K562 (cell line): ENCODE measurements around the gene DGCR2. TPM values are rescaled to one million over a fixed set of nuclear protein-coding genes. Genes with fewer than 3 reads are reported as not detected.

Experiments
- ATAC-seq: fragments of 200-7000 bp; cut with Tn5 transposase; 3 replicates; pipeline ENCODE4 v1.9.1; 2020; ENCODE audit warnings: moderate library complexity
- BruUV-seq: library from RNA; stranded (reverse); fragments of 400-500 nt; replicated peaks from 2 replicates; lab custom pipeline; 2021; lab: Mats Ljungman, UMichigan
- CTCF ChIA-PET: fragments of 300-600 bp; formaldehyde crosslinking; extraction: SDS; loops from one replicate; lab custom pipeline; 2021; ENCODE audit warnings: low intra/inter-chr PET ratio; lab: Yijun Ruan, JAX
- POLR2A ChIA-PET: fragments of 300-600, 350-650 bp; sonication (Branson Sonifier 250); formaldehyde crosslinking; extraction: SDS; loops from one replicate; lab custom pipeline; 2021; ENCODE audit warnings: antibody characterized with exemption, inconsistent platforms; lab: Yijun Ruan, JAX
- DNase-seq, 4 experiments: peaks; one replicate each; pipeline versions ENCODE4 v3.0.0 to v3.0.0-alpha.2; 2011 to 2018; ENCODE audit warnings: low spot score in 3 of 4, mixed read lengths in 3 of 4; ENCODE audit errors: extremely low read depth in 1 of 4
- FAIRE-seq: peaks from 2 replicates; lab custom pipeline; 2011; peaks lifted over from hg19 to GRCh38; lab: Jason Lieb, UNC
- H2AFZ ChIP-seq: 2 replicates; pipeline ENCODE4 v1.6.0; 2011; ENCODE audit warnings: low read depth, low read length, control low read depth, inconsistent platforms
- H3K27ac ChIP-seq: fragments of 200-600 bp; 3 replicates; pipeline ENCODE4 v1.8.0; 2011; ENCODE audit warnings: low read depth, mild to moderate bottlenecking, control low read depth, inconsistent platforms, low read length, moderate library complexity, mixed read lengths; ENCODE audit errors: extremely low read depth
- H3K27me3 ChIP-seq, 2 experiments: fragments of 300-600 bp in 1 of 2; 2 replicates in 1 of 2; 3 replicates in 1 of 2; pipeline versions ENCODE4 v1.6.0 to v1.8.0; 2011; ENCODE audit warnings: inconsistent platforms in 2 of 2, low read length in 2 of 2, mild to moderate bottlenecking in 1 of 2, mixed read lengths in 1 of 2, moderate library complexity in 1 of 2; ENCODE audit not compliant: control insufficient read depth in 2 of 2, insufficient read depth in 2 of 2
- H3K36me3 ChIP-seq: fragments of 300-600 bp; 3 replicates; pipeline ENCODE4 v1.8.0; 2011; ENCODE audit warnings: mild to moderate bottlenecking, low read length, inconsistent platforms; ENCODE audit not compliant: control insufficient read depth, insufficient read depth
- H3K4me1 ChIP-seq, 2 experiments: fragments of 200-600 bp in 1 of 2; replicated peaks in 1 of 2; 2 replicates in 1 of 2; 3 replicates in 1 of 2; pipeline versions ENCODE4 v1.5.1 to v1.8.0; 2011; ENCODE audit warnings: inconsistent platforms in 2 of 2, low read length in 2 of 2, mild to moderate bottlenecking in 1 of 2, mixed read lengths in 1 of 2, moderate library complexity in 1 of 2; ENCODE audit not compliant: control insufficient read depth in 2 of 2, insufficient read depth in 2 of 2
- H3K4me2 ChIP-seq: 2 replicates; pipeline ENCODE4 v1.6.1; 2011; ENCODE audit warnings: low read length, control low read depth, inconsistent platforms, mixed read lengths; ENCODE audit not compliant: insufficient read depth
- H3K4me3 ChIP-seq: fragments of 200-600 bp; sonication (generic), shearing (Covaris generic); 2 replicates; pipeline ENCODE4 v1.5.1; 2016; ENCODE audit warnings: control low read depth, inconsistent platforms
- H3K79me2 ChIP-seq: fragments of 200-600 bp; 3 replicates; pipeline ENCODE4 v1.8.0; 2011; ENCODE audit warnings: low read length, inconsistent platforms; ENCODE audit not compliant: control insufficient read depth, insufficient read depth
- H3K9ac ChIP-seq, 2 experiments: 2 replicates each; pipeline versions ENCODE4 v1.6.0 to v1.6.1; 2011; ENCODE audit warnings: low read depth in 2 of 2, low read length in 2 of 2, control low read depth in 1 of 2, inconsistent platforms in 1 of 2, mild to moderate bottlenecking in 1 of 2, mixed read lengths in 1 of 2; ENCODE audit not compliant: insufficient read depth in 1 of 2
- H3K9me1 ChIP-seq: one replicate; pipeline ENCODE4 v1.6.0; 2011; ENCODE audit warnings: inconsistent platforms, mild to moderate bottlenecking, low read length, moderate library complexity; ENCODE audit not compliant: control insufficient read depth, insufficient read depth
- H3K9me3 ChIP-seq: replicated peaks from 2 replicates; pipeline ENCODE4 v1.5.1; 2011; ENCODE audit warnings: low read depth, low read length, inconsistent platforms; ENCODE audit not compliant: control insufficient read depth, insufficient read depth
- H4K20me1 ChIP-seq: replicated peaks from 2 replicates; pipeline ENCODE4 v1.6.1; 2011; ENCODE audit warnings: low read length, inconsistent platforms, mixed read lengths; ENCODE audit not compliant: control insufficient read depth, insufficient read depth
- COPS2 ChIP-seq: fragments of 450-650 bp; conservative IDR thresholded peaks from 2 replicates; pipeline ENCODE4 v1.6.1; 2016; ENCODE audit warnings: mild to moderate bottlenecking, moderate library complexity
- ERF ChIP-seq: fragments of 450-650 bp; formaldehyde crosslinking; IDR thresholded peaks from 2 replicates; pipeline ENCODE4 v1.4.0; 2020; ENCODE audit warnings: mild to moderate bottlenecking, mixed read lengths
- FOXK1 ChIP-seq: sonication (generic); formaldehyde crosslinking; IDR thresholded peaks from 2 replicates; pipeline ENCODE4 v1.8.0; 2022; ENCODE audit warnings: missing genetic modification reagents, mild to moderate bottlenecking, borderline replicate concordance
- GTF3C2 ChIP-seq: IDR thresholded peaks from 3 replicates; pipeline ENCODE4 v1.6.1; 2011; ENCODE audit warnings: borderline replicate concordance, mild to moderate bottlenecking, moderate library complexity; ENCODE audit not compliant: insufficient read length; ENCODE audit errors: extremely low read depth
- KHSRP ChIP-seq: fragments of 450-650 bp; IDR thresholded peaks from 2 replicates; pipeline ENCODE4 v1.6.1; 2017
- NR3C1 ChIP-seq: sonication (generic); formaldehyde crosslinking; IDR thresholded peaks from 2 replicates; pipeline ENCODE4 v1.8.1; 2022; ENCODE audit warnings: missing genetic modification reagents
- PHB ChIP-seq: fragments of 250-450 bp; sonication (Bioruptor Pico); IDR thresholded peaks from 2 replicates; pipeline ENCODE4 v1.5.0; 2021
- ZFPM2 ChIP-seq: fragments of 250-450 bp; sonication (Bioruptor Pico); IDR thresholded peaks from 2 replicates; pipeline ENCODE4 v1.5.1; 2022; ENCODE audit warnings: mild to moderate bottlenecking
- ZNF395 ChIP-seq: fragments of 200-800 bp; sonication (Bioruptor generic); IDR thresholded peaks from 2 replicates; pipeline ENCODE4 v1.6.1; 2017; ENCODE audit warnings: missing genetic modification characterization, missing compliant biosample characterization
- ZNF431 ChIP-seq: sonication (generic); formaldehyde crosslinking; IDR thresholded peaks from 2 replicates; pipeline ENCODE4 v1.8.0; 2022; ENCODE audit warnings: mild to moderate bottlenecking, missing genetic modification reagents
- WGBS: fragments of 100-300 bp; shearing (Covaris generic); methylation state at CpG from one replicate; pipeline ENCODE4 v1.1.6; 2016; ENCODE audit warnings: low coverage, mixed read lengths; ENCODE audit not compliant: insufficient coverage; ENCODE audit errors: missing lambda C conversion rate; 5-methylcytosine and 5-hydroxymethylcytosine counted together
- in situ Hi-C: fragments of 300-500 bp; cut with MboI; formaldehyde crosslinking; loops from 4 replicates; pipeline ENCODE4 v1.15.0; 2018; ENCODE audit warnings: inconsistent platforms, mixed read lengths
- intact Hi-C: fragments of 100-400 bp; cut with micrococcal nuclease; formaldehyde crosslinking; loops from 2 replicates; pipeline ENCODE4 v1.14.2; 2022
- polyA plus RNA-seq, 8 experiments: library from polyadenylated mRNA; depleted of rRNA in 4 of 8; stranded (reverse) in 5 of 8; unstranded in 3 of 8; fragments of >200 nt; fragmentation: Nextera tagmentation in 2 of 8; fragmentation: Illumina TruSeq in 1 of 8; extraction: Ambion mirVana in 2 of 8; extraction: Trizol in 1 of 8; gene quantifications; 2 replicates each; pipeline versions ENCODE4 v1.2.1 to v1.2.3, GENCODE V29; 2011 to 2014; ENCODE audit warnings: inconsistent platforms in 1 of 8, missing spikeins in 1 of 8
- total RNA-seq, 7 experiments: library from RNA; depleted of rRNA in 6 of 7; stranded (reverse); fragments of >200 nt in 6 of 7; fragmentation: Illumina TruSeq in 2 of 7; extraction: Trizol in 2 of 7; gene quantifications; 2 replicates each; pipeline versions ENCODE4 v1.2.1 to v1.2.3, GENCODE V29; 2011 to 2021; ENCODE audit warnings: low replicate concordance in 1 of 7

Gene DGCR2
- total and polyA plus RNA-seq, 9 of the 15 experiments (the other 6 are each of a cell fraction or from before 2014, with no cell fraction given), result 0.69 to 101 (median 56.4) TPM

GRCh38 chr22:19038728-19039447 lies 83.3 kb downstream of the DGCR2 start:
- H3K4me1 ChIP-seq, result peaks cover 0 to 31% of the 10 kb centered on the region in 2 experiments; a peak in 1 of 5 replicates
- H3K9ac ChIP-seq, result peak overlapping the region in 1 of 2 experiments; percentile 7; a peak in 1 of 4 replicates
- 84% methylated on average over 24 of the region's 24 CpGs for WGBS
- peak; percentile 1; the same call in 1 of the 3 replicates for ATAC-seq
- no peaks in the 10 kb centered on the region for H3K27me3 ChIP-seq
- no peak for FAIRE-seq
- no peak overlapping the region for H3K27ac ChIP-seq
- POLR2A ChIA-PET, result interaction anchor here (0.6 to 4.3 kb wide), 9 partner anchors 9 to 1760 kb away, joined by 3 to 37 read pairs (median 3); no protein-coding TSS in a partner anchor
- CTCF ChIA-PET, result no interaction called here
- BruUV-seq, result no TSS peak
- H2AFZ ChIP-seq, result no peak overlapping the region
- H3K4me3 ChIP-seq, result no peak overlapping the region
- intact Hi-C loops, result loop anchor here (5.0 to 10.0 kb wide), 2 partner anchors 138 to 256 kb away; partner anchors contain the start of genes CLTCL1 and SLC25A1
- H4K20me1 ChIP-seq, result peaks cover 58% of the 10 kb centered on the region
- H3K79me2 ChIP-seq, result no peaks in the 10 kb centered on the region
- no peaks in the 10 kb centered on the region for H3K9me3 ChIP-seq
- H3K4me2 ChIP-seq, result no peak overlapping the region
- H3K9me1 ChIP-seq, result peaks cover 25% of the 10 kb centered on the region
- in situ Hi-C loops, result no loop called here
- H3K36me3 ChIP-seq, result peaks cover 54% of the 10 kb centered on the region; the same call in 2 of the 3 replicates
- no peak for DNase-seq
- TF ChIP-seq KHSRP (no peak), ZFPM2 (no peak), ERF (CRISPR knock-in tag) (no peak), NR3C1 (CRISPR knock-in tag) (0 out of 2 replicates have a peak, but pooled peaks have one; percentile 0), PHB (CRISPR knock-in tag) (peak; percentile 29; the same call in 1 of the 2 replicates), COPS2 (no peak), FOXK1 (CRISPR knock-in tag) (no peak), ZNF395 (no peak), ZNF431 (CRISPR knock-in tag) (no peak), GTF3C2 (no peak)
